ENCODE measurements around the gene DTNB.

DNA sequence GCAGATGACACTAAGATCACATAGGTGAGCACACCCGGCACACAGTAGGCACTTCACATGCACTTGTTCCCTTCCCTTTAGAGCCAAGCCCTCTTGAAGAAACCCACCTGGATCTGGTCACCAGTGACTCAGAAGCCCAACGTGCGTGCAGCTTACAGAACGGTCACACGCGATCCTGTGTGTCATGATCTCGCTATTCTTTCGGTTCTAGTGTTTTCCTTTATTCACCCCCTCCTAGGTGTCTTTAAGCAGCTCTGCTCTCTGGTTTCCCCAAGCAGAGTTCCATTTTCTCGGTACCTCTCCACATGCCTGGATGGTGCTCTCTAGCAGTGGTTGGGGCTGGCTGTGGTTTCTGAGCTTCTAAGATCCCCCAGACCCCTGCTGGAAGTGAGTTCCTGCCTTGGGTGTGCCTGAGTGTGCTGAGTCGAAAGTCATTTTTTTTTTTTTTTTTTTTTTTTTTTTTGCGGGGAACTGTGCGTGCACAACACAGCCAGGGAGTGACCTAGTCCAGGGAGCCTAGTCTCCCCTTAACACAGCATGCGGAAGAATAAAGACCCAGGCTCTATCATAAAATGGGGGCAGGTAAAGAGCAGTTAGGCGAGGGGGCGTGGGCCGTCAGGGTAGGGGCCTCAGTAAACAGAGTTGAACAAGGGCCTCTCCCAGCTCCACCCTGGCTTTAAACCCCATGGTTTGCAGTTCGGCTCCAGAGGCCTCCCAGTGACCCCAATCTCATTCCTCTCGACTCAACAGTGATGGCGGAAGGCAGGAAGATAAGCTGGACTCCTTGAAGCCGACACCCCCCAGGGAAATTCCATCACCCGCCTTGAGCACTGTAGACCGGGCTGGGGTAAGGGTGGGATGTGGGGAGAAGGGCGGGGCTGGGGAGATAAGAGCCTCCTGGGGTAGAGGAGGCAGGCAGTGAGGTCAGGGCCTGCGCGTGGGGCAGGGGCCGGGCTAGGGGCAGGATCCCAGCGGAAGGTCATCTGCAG is 301.8 kb downstream of the DTNB start:
- TF ChIP-seq, protein P1, sequence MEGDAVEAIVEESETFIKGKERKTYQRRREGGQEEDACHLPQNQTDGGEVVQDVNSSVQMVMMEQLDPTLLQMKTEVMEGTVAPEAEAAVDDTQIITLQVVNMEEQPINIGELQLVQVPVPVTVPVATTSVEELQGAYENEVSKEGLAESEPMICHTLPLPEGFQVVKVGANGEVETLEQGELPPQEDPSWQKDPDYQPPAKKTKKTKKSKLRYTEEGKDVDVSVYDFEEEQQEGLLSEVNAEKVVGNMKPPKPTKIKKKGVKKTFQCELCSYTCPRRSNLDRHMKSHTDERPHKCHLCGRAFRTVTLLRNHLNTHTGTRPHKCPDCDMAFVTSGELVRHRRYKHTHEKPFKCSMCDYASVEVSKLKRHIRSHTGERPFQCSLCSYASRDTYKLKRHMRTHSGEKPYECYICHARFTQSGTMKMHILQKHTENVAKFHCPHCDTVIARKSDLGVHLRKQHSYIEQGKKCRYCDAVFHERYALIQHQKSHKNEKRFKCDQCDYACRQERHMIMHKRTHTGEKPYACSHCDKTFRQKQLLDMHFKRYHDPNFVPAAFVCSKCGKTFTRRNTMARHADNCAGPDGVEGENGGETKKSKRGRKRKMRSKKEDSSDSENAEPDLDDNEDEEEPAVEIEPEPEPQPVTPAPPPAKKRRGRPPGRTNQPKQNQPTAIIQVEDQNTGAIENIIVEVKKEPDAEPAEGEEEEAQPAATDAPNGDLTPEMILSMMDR (IDR thresholded peaks at IDR 0.05) = no peak
- TF ChIP-seq POLR2A (IDR thresholded peaks at IDR 0.05) (no peak), EP300 (IDR thresholded peaks at IDR 0.05; ENCODE audit: low read depth) (no peak)
